Measurements from ENCODE around the gene ZNF222.

The ZNF222 gene

DNA sequence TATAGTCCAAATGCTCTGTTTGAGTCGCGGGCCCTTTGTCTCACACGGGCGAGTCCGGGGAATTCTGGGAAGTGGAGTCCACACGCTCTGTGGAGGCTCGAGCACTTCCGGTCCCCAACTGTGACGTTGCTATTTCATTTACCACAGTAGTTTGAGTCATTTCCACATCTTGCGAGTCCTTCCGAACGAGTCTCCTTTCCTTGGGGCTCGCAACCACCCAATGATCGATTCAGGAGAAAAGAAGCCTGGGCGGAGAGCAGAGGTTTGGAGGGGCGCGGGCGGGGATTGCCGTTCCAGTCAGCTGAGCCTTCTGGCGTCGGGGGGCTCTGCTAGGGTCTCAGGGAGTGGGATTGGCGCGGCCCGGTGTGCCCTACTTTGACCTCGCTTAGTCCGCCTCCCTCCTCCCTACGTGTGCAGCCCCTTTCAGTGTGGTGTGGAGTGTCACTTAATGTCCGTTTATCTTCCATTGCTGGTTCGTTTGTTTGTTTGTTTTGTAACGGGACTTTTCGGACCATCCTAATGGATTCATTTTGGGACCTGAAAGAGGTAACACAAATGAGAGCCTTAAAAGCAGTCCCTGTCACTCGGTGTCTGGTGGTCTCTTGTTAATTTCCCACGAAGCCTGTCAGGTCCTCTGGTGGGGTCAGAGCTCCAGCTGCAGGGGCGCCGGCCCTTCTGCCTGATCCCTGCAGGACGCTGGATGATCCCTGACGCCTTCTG lies at the start of gene ZNF222:
TSS of gene ZNF222 (plus strand) at position 163 of the 720 bp plus-strand sequence. CDS start at position 221, 58 bp downstream.
- H3K27ac ChIP-seq (ENCODE audit: low read depth, low read length), result no peak within 1 kb of the TSS

DNA sequence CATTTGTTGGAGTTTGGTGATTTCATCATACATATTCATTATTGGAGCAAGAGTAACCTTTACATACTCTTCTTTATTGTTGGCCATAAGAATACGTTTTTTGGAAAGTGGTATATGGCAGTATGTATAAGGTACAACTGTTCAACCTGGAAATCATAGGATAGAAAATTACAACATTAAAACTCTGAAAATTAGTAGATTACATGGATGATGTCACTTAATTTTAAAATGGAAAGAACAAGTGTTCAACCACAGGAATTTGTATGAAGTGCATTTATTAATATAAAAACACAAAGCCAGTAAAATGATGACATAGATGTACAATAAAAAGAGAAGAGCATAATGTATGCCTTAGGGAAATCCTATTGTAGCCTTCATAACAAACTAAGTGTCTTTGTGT lies 48.4 kb upstream of the ZNF222 start:
- H3K9me3 ChIP-seq (ENCODE audit: control insufficient read depth, insufficient read depth, low read length), result peaks cover 58% of the 10 kb centered on the region

More for the DNA sequence above, at the start of gene ZNF222:
- H3K27me3 ChIP-seq (ENCODE audit: control insufficient read depth, insufficient read depth, low read length), result no peaks in the 10 kb centered on the region; the same call in 1 of the 2 replicates
- no peaks in the 10 kb centered on the region; the same call in 1 of the 2 replicates for H3K9me3 ChIP-seq (ENCODE audit: control insufficient read depth, insufficient read depth, low read length)
- 0 out of 2 replicates have a peak, but pooled peaks cover 5% of the 10 kb centered on the region for H3K4me1 ChIP-seq (ENCODE audit: control insufficient read depth, insufficient read depth, low read length)
- H3K36me3 ChIP-seq (ENCODE audit: control insufficient read depth, insufficient read depth, low read length), result peaks cover 35% of the 10 kb centered on the region
- H3K4me3 ChIP-seq (ENCODE audit: low read depth, low read length), result peak within 1 kb of the TSS; percentile 91
- H3K9ac ChIP-seq (ENCODE audit: low read depth, low read length), result peak within 1 kb of the TSS; percentile 72

DNA sequence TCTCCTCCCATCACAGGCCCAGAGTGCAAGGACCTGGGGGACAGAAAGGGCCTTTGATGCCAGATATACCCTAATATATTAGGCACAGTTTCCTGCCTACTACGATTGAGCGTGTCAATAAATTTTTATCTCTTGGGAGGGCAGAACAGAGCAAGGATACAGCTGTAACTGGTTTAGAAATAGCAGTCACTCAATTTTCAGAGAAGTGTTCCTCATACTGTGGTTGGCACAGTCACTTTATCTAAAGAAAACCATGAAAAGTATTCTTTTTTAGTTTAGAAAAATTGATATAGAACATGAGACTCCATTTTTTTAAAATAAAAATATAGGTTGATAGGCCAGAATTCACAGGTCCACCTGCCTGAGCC lies 41.7 kb upstream of the ZNF222 start:
- Histone ChIP-seq H3K9me3 (ENCODE audit: control insufficient read depth, insufficient read depth, low read length) (peaks cover 6% of the 10 kb centered on the region; the same call in 1 of the 2 replicates), H3K4me3 (ENCODE audit: low read depth, low read length) (peak overlapping the region; percentile 27), H3K36me3 (ENCODE audit: control insufficient read depth, insufficient read depth, low read length) (no peaks in the 10 kb centered on the region), H3K27ac (ENCODE audit: low read depth, low read length) (no peak overlapping the region), H3K27me3 (ENCODE audit: control insufficient read depth, insufficient read depth, low read length) (no peaks in the 10 kb centered on the region), H3K9ac (ENCODE audit: low read depth, low read length) (no peak overlapping the region), H3K4me1 (ENCODE audit: control insufficient read depth, insufficient read depth, low read length) (no peaks in the 10 kb centered on the region)

More for the DNA sequence above, 48.4 kb upstream of the ZNF222 start:
- Histone ChIP-seq H3K36me3 (ENCODE audit: control insufficient read depth, insufficient read depth, low read length) (no peaks in the 10 kb centered on the region), H3K27ac (ENCODE audit: low read depth, low read length) (no peak overlapping the region), H3K27me3 (ENCODE audit: control insufficient read depth, insufficient read depth, low read length) (no peaks in the 10 kb centered on the region), H3K9ac (ENCODE audit: low read depth, low read length) (no peak overlapping the region), H3K4me1 (ENCODE audit: control insufficient read depth, insufficient read depth, low read length) (no peaks in the 10 kb centered on the region), H3K4me3 (ENCODE audit: low read depth, low read length) (no peak overlapping the region)

DNA sequence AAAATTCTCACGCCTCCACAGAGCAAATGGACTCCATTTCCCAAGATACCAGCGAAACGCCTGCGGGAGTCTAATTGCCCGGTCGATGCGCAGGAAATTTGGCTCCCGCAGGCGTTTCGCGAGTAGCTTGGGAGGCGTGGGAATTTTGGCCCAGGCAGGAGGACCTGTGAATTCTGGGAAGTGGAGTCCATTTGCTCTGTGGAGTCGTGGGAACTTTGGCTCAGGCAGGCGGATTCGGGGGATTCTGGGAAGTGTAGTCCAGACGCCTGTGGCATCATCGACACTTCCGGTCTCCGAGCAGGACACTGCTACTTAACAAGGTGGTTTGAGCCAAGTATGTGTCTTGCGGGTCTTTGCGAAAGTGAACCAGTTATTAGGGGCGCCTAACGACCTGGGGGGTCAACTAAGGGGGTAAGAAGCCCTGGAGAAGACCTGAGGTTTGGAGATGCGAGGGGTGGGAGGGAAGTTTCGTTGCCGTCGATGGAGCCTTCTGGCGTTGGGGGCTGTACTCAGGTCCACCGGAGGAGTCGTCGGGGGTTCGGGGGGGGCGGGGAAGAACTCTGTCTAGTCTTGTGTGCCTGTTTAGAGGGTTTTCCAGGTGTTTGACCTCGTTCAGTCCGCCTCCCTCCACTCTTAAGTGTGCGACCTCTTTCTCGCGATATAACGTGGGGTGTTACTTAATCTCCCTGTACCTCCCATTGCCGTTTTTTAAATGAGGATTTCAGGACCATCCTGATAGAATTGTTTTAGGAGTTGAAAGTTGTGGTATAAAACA lies 41.1 kb upstream of the ZNF222 start, which contains the start of gene ZNF155:
TSS of gene ZNF155 (plus strand) at position 277 of the 775 bp plus-strand sequence. CDS start 4,356 bp downstream, outside the sequence.
- Histone ChIP-seq H3K9ac (ENCODE audit: low read depth, low read length) (peak within 1 kb of the TSS; percentile 50; the same call in 1 of the 2 replicates), H3K27ac (ENCODE audit: low read depth, low read length) (no peak within 1 kb of the TSS), H3K27me3 (ENCODE audit: control insufficient read depth, insufficient read depth, low read length) (no peaks in the 10 kb centered on the region)

DNA sequence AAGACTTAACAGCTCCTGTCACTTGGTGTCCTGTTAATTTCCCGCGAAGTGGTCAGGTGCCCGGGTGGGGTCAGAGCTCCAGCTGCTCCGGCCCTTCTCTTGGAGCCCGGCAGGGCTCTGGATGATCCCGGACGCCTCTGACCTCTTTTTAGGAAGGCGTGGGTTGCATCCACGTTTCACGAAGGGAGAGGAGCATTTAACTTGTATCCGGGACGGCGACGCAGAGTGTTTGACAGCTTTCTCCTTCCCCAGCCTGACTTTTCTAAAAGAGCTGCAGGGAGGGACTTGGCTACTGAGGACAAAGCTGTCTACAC lies 40.5 kb upstream of the ZNF222 start:
- peaks cover 4% of the 10 kb centered on the region; the same call in 1 of the 2 replicates for H3K9me3 ChIP-seq (ENCODE audit: control insufficient read depth, insufficient read depth, low read length)
- peaks cover 7% of the 10 kb centered on the region; the same call in 1 of the 2 replicates for H3K36me3 ChIP-seq (ENCODE audit: control insufficient read depth, insufficient read depth, low read length)
- H3K27me3 ChIP-seq (ENCODE audit: control insufficient read depth, insufficient read depth, low read length), result no peaks in the 10 kb centered on the region
- no peak overlapping the region for H3K27ac ChIP-seq (ENCODE audit: low read depth, low read length)
- no peaks in the 10 kb centered on the region for H3K4me1 ChIP-seq (ENCODE audit: control insufficient read depth, insufficient read depth, low read length)
- 0 out of 2 replicates have a peak overlapping the region, but pooled peaks have one; percentile 50 for H3K9ac ChIP-seq (ENCODE audit: low read depth, low read length)
- H3K4me3 ChIP-seq (ENCODE audit: low read depth, low read length), result peak overlapping the region; percentile 97

More for the DNA sequence above, 41.1 kb upstream of the ZNF222 start, which contains the start of gene ZNF155:
- no peaks in the 10 kb centered on the region for H3K4me1 ChIP-seq (ENCODE audit: control insufficient read depth, insufficient read depth, low read length)
- peaks cover 6% of the 10 kb centered on the region; the same call in 1 of the 2 replicates for H3K9me3 ChIP-seq (ENCODE audit: control insufficient read depth, insufficient read depth, low read length)
- peak within 1 kb of the TSS; percentile 97 for H3K4me3 ChIP-seq (ENCODE audit: low read depth, low read length)
- H3K36me3 ChIP-seq (ENCODE audit: control insufficient read depth, insufficient read depth, low read length), result 0 out of 2 replicates have a peak, but pooled peaks cover 2% of the 10 kb centered on the region

DNA sequence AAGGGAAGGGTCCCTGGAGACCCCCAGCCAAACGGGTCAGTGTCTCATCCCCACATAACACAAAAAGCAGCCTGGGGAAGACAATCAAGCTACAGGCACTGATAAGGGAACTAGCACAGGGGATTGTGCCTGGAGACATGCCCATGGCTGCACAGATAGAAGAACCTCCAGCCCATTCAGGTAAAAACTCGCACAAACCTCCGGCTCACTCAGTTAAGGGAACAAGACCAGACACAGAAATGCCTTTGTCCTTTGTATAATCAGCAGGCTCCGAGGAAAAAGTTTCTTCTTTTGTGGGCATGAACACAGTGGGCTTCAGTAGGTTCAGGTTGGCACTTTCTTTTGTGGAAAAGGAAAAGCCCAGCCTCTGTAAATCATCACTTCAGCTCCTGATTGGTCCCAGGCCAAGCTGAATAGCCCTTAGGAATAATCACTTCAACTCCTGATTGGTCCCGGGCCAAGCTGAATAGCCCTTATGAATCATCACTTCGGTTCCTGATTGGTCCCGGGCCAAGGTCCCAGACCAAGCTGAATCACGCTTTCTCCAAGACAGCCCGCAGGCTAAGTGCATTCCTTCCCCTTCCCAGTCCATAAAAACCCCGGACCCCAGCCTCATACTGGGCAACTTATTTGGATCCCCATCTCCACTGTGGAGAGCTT lies 27.4 kb upstream of the ZNF222 start:
- peaks cover 18% of the 10 kb centered on the region; the same call in 1 of the 2 replicates for H3K36me3 ChIP-seq (ENCODE audit: control insufficient read depth, insufficient read depth, low read length)
- H3K9ac ChIP-seq (ENCODE audit: low read depth, low read length), result no peak overlapping the region
- no peak overlapping the region for H3K4me3 ChIP-seq (ENCODE audit: low read depth, low read length)
- no peaks in the 10 kb centered on the region for H3K4me1 ChIP-seq (ENCODE audit: control insufficient read depth, insufficient read depth, low read length)
- H3K27me3 ChIP-seq (ENCODE audit: control insufficient read depth, insufficient read depth, low read length), result no peaks in the 10 kb centered on the region
- H3K27ac ChIP-seq (ENCODE audit: low read depth, low read length), result no peak overlapping the region
- H3K9me3 ChIP-seq (ENCODE audit: control insufficient read depth, insufficient read depth, low read length), result no peaks in the 10 kb centered on the region

DNA sequence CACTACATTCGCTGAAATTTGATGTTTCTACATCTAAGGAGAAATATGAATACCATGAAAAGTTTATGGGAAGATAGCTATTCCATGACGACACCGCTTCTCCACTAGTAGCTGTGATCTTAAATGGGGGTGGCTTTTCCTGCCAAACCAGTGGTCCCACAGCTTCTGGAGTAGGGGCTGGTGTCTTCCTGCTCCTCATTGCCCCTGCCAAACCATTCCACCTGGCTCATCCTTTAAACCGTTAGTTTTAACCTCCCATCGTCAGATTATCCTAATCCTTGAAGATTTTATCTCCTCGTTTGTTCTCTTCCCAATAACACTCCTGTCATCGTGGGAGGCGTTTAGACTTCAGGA lies 23.0 kb upstream of the ZNF222 start:
- peaks cover 5% of the 10 kb centered on the region; the same call in 1 of the 2 replicates for H3K36me3 ChIP-seq (ENCODE audit: control insufficient read depth, insufficient read depth, low read length)
- peak overlapping the region; percentile 91 for H3K4me3 ChIP-seq (ENCODE audit: low read depth, low read length)
- no peaks in the 10 kb centered on the region for H3K27me3 ChIP-seq (ENCODE audit: control insufficient read depth, insufficient read depth, low read length)
- 0 out of 2 replicates have a peak overlapping the region, but pooled peaks have one; percentile 55 for H3K9ac ChIP-seq (ENCODE audit: low read depth, low read length)
- peaks cover 5% of the 10 kb centered on the region; the same call in 1 of the 2 replicates for H3K4me1 ChIP-seq (ENCODE audit: control insufficient read depth, insufficient read depth, low read length)
- peak overlapping the region; percentile 5 for H3K27ac ChIP-seq (ENCODE audit: low read depth, low read length)
- no peaks in the 10 kb centered on the region for H3K9me3 ChIP-seq (ENCODE audit: control insufficient read depth, insufficient read depth, low read length)

DNA sequence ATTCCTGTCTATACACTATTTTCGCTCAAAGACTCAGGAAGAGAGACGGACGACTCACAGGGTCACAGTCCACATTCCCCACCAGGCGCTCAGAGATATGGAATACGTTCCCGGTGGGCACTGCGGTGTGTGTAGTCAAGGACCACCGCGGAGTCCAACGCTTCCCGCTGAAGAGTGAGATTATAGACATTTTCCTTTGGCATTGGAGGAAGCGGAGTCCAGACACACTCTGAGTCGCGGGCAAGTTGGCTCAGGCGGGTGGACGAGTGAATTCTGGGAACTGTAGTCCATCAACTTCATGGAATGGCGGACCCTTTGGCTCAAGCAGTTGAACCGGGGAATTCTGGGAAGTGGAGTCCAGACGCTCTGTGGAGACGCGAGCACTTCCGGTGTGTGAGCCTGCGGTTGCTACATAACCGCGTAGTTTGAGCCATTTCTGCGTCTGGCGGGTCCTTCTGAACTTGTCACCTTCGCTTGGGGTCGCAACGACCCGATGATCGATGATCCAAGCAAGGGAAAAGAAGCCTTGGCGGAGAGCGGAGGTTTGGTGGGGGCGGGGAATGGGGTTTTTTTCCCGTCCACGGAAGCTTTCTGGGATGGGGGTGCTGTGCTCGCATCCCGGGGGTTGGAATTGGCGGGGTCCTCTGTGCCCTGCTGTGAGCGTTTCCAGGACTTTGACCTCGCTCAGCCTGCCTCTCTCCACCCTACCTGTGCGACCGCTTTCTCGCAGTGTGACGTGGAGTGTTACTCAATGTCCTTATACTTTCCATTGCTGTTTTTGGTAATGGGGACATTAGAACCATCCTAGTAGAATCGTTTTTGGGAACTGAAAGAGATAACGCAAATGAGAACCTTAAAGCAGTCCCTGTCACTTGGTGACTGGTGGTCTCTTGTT lies 22.4 kb upstream of the ZNF222 start, which contains the start of gene ZNF230:
TSS of gene ZNF230 (plus strand) at position 392 of the 895 bp plus-strand sequence. CDS start 4,122 bp downstream, outside the sequence.
- Histone ChIP-seq H3K4me3 (ENCODE audit: low read depth, low read length) (peak within 1 kb of the TSS; percentile 91), H3K27ac (ENCODE audit: low read depth, low read length) (peak within 1 kb of the TSS; percentile 5), H3K27me3 (ENCODE audit: control insufficient read depth, insufficient read depth, low read length) (no peaks in the 10 kb centered on the region), H3K9ac (ENCODE audit: low read depth, low read length) (peak within 1 kb of the TSS; percentile 55; the same call in 1 of the 2 replicates), H3K4me1 (ENCODE audit: control insufficient read depth, insufficient read depth, low read length) (peaks cover 5% of the 10 kb centered on the region; the same call in 1 of the 2 replicates), H3K36me3 (ENCODE audit: control insufficient read depth, insufficient read depth, low read length) (peaks cover 10% of the 10 kb centered on the region), H3K9me3 (ENCODE audit: control insufficient read depth, insufficient read depth, low read length) (no peaks in the 10 kb centered on the region)

DNA sequence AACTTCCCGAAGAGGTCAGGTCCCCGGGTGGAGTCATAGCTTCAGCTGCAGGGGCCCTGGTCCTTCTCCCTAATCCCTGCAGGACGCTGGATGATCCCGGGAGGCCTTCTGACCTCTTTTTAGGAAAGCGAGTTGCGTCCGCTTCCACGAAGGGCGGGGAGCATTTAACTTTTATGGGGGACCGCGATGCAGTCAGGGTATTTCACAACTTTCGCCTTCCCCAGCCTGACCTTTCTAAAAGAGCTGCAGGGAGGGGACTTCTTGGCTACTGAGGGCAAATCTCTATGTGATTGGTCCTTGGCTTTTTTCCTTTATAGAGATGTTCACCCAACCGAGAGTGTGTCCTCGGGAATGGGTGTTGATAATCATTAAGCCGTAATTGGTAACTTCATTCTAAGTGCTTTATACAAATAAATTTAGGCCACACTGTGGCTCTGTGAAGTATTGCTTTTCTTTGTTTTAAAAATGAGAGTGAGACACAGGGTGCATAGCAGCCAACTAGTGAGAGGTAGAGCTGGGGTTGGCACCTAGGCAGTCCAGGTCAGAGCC lies 21.6 kb upstream of the ZNF222 start:
- Histone ChIP-seq H3K4me3 (ENCODE audit: low read depth, low read length) (peak overlapping the region; percentile 91), H3K4me1 (ENCODE audit: control insufficient read depth, insufficient read depth, low read length) (peaks cover 5% of the 10 kb centered on the region; the same call in 1 of the 2 replicates), H3K27me3 (ENCODE audit: control insufficient read depth, insufficient read depth, low read length) (no peaks in the 10 kb centered on the region), H3K9ac (ENCODE audit: low read depth, low read length) (no peak overlapping the region), H3K27ac (ENCODE audit: low read depth, low read length) (no peak overlapping the region), H3K9me3 (ENCODE audit: control insufficient read depth, insufficient read depth, low read length) (peaks cover 1% of the 10 kb centered on the region; the same call in 1 of the 2 replicates), H3K36me3 (ENCODE audit: control insufficient read depth, insufficient read depth, low read length) (peaks cover 10% of the 10 kb centered on the region)
